NCI-H82 (cell line): Measurements from ENCODE around the gene KTN1.
A peak's percentile ranks its signal among the peaks of the same experiment; 100 is the strongest.

Experiments used
- DNase-seq: peaks from one replicate; lab custom pipeline; 2025; lab: John Stamatoyannopoulos, UW

The KTN1 gene

DNA sequence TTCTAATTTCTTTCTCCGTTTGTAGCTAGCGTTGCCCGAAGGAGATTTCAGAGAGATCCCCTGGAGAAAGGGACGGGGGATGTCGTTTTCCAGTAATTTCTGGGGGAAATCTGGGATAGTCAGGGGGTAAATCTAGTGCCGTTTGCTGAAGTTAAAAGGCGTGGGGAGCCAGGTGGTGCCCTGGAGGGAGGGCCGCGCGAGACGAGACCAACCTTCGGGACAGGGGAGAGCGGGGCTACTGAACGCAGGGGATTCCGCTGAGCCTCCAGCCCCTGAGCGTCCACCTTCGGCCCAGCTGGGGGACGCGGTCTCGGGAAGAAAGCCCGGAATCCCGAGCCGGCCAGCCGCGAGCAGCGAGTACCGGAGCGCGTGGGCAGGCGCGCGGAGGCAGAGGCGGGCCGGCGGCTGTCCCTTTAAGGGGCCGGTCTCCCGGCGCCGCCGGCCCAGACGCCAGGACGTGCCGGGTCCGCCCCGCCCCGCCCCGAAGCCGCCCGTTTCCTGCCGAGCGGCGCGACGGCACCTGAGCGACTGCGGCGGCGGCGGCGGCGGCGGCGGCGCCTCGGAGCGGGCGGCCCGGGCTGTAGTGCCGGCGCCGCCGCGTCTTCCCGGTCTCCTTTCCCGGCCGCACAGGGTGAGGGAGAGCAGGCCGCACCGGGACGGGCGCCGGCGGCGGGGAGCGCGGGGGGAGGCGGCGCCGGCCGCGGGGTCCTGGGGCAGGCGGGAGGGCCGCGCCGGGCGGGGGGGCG is at the start of gene KTN1:
KTN1 (plus strand) TSS at position 484 of the 746 bp plus-strand sequence. CDS start 31,842 bp downstream, outside the sequence.
- DNase-seq = peak; percentile 85

DNA sequence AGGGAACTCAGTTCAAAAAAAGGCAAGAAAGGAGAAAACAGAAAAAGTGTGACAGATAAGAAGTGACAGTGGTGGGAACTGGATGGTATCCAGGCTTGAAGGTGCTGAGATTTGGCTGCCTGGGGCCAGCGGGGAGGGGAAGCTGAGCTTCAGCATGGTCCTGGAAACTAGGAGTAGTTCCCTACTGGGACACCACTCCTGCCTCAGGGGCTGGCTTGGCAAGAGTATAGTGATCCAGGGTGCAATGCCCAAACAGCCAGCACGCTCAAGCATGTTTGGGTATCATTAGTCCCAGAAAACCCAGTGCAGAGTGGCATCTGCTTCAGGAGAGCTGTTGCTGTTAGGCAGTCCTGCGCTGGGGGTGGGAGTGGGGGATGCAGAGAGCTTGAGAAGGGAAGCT is 49.5 kb upstream of the KTN1 start:
- peak; percentile 3 for DNase-seq

GRCh38 chr14:55532645-55533344 is 47.2 kb upstream of the KTN1 start:
- peak; percentile 96 for DNase-seq

DNA sequence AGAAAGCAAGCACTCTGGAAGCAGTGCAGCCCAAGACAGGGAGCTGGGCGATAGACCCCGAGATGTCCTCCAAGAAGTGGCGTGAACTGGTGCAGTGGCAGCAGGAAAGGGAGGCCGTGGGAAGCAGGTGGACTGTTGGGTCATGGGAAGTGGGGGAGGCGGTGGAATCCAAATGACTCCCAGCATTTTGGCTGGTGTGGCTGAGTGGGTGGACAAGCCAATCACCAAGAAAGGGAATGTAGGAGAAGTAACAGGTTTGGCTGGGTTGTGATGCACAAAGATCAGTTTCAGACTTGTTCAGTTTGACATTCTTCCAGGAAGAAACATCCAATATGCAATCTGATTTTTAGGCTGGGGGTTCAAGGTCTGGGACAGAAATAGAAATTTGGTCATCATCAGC is 46.0 kb upstream of the KTN1 start:
- no peak for DNase-seq

DNA sequence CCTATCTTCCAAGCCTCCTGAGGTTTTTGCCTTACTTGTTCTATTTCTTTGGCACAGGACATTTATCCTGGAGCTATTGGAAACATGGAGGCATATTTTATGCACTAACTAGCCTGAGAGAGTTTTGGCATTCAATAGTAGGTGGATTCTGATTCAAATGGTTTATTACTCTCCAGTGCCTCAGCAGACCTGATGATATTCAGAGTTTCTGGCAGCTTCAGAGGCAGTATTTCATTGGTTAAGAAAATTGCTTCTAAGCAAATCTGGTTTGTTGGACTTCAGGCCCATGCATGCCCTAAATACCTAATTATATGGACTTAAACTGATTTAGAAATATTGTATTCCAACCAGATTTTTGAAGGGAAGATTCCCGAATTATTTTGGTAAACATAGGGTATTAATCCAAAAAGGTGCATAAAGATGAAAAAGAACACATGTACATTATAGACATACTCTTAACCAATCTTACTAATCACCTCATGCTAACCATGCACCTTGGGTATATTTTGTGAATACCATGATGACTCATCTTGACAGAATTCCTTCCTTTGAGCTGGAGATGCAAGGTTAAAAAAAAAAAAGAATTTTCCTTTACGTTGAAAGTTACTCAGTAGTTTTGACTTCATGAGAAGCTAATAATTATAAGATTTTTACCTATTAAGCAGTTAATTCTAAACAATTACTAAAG is 44.3 kb upstream of the KTN1 start:
- DNase-seq = no peak

- DNase-seq = no peak
These were observed 43.8 kb upstream of the KTN1 start for GRCh38 chr14:55536204-55536708.

- DNase-seq = no peak
These were observed 42.2 kb upstream of the KTN1 start for GRCh38 chr14:55537782-55538181.

- DNase-seq = peak; percentile 10
These were observed 40.0 kb upstream of the KTN1 start for GRCh38 chr14:55539975-55540374.

DNA sequence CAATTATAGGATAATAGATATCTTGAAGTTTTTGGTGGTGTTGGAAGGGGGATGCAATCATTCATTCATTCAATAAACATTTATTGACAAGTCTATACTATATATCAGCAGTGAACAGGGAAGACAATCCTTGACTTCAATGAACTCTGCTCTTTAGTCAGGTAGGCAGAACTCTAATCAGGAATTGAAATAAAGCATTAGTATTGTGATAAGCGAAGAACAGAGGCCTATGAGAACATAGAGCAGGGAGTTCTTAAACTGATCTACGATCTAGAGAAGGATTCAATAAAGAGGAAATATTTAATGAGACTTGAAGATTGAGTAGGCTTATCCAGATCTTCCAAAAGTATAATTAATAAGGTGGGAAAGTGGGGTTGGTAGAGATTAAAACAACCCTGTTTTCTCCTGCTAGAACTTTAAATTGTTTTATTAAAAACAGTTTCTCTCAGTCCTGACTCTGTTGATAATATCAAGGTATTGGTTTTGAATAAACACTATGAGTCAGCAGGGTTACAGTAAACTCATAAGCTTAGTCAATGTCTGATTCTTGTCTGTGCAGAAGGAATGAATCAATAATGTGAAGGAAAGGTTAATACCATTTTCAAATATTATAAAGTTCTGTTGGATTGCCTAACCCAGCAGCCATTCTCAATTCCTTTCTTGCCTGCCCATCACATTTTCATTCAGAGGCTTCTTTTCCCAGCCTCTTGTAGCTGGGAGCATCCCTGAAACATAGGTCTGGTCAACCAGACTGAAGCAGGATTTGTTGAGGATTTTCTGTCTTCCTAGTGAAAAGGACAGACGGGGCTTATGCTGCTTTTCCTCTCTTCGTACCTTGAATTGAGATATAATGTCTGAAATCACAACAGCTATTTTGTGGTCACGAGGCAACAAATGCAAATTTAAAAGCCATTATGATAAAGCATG is 38.9 kb upstream of the KTN1 start:
- DNase-seq = peak; percentile 3

DNA sequence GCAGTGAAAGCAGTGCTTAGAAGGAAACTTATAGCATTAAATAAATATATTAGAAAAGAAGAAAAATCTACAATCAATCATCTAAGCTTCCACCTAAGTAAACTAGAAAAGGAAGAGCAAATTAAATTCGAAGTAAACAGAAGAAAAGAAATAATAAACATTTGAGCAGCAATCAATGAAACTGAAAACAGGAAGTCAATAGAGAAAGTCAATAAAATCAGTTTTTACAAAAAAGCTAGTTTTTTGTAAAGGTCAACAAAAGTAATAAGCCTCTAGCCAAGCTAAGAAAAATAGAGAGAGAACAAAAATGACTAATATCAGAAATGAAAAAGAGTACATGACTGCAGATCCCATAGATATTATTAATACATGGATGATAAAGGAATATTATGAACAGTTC is 34.2 kb upstream of the KTN1 start:
- no peak for DNase-seq

DNA sequence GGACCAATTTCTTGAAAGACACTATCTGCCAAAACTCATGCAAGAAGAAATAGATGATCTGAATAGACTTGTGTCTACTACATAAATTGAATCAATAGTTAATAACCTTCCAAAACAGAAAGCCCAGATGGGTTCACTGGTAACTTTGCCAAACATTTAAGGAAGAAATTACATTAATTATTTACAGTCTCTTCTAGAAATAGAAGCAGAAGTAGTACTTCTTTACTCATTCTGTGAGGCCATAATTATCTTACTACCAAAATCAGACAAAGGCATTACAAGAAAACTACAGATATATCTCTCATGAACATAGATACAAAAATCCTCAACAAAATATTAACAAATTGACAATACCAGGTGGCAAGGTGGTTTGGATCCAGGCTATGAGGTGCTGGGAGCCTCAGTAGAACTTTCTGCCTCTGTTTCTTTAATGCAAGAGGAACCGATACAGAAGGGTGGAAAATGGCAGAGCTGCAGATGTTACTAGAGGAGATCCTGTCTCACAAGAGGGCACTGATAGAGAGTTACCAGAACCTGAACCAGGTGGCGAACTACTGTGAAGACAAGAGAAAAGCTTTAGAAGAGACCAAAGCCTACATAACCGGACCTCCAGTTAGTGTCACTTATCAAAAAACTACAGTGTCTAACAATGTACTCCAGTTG is 33.7 kb upstream of the KTN1 start:
- no peak for DNase-seq

DNA sequence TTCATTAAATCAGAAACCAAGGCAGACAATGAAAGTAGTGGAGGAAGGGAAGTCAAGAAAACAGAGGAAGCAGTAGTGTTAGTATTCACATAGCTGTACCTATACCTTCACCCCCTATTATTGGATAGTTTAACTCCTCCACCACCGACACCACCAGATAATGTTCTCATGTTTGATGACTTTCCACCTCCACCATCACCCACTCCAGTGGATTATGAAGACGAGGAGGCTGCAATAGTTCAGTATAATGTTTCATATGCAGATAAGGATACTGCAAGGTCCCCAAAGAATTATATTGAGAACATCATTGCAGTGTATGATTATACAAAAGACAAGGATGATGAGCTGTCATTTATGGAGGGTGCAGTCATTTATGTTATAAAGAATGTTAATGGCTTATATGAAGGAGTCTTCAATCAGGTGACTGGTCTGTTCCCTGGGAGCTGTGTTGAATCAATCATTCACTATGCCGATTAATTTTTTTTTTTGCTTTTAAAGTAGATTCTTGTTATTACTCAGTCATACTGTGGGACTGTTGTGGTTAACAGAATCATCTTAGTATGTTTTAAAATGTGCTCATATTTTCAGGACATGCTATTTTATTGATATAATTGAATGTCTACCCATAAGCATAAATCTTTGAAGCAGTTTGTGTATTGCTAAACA is 32.2 kb upstream of the KTN1 start:
- no peak for DNase-seq

DNA sequence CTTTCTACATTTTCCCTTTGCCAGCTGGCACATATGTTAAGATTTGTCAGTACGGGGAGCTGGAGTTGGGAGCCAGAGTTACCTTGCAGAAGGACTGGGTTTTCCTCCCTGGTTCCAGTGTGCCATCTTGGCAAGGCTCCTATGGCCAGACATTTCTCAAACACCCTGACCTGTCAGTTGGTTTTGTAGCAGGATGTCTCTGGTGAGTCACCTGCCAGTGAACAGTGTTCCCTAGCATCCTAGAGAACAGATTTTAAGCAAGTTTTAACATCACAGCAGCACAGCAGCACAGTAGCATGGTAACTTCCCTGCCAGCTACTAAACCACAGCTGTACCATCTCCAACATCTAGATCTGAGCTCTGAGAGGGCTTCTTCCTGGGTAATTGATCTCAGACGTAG is 26.2 kb upstream of the KTN1 start:
- no peak for DNase-seq

DNA sequence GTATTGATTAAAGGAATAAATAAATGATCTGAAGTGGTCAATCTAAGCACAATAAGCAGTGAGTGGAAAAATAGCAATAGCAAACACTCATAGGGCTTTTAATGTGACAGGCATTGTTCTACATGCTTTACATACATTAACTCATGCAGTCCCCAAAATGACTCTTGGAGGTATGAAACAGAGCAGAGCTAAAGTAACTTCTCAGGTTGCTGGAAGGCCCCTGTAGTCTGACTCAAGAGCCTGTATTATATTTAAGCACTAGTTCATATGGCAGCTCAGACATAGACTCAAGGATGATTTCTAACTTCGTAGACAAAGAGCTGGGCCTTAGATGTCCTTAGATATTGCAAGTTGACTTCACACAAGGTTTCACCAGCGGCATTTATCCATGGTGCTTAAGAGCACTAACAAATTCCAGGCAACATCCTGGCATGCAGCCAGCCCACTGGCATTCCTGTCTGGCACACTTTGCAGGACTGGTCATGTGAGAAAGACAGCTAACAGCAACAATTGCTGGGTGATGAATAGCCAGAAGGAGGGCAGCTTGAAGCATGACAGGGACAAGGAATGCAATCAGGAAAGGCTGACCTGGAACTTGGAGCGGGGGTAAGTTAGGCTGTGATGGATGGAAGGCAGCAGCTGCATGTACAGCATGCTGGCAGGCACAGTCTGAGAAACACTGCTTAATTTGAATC is 22.9 kb upstream of the KTN1 start:
- DNase-seq = peak; percentile 10

- DNase-seq = no peak
These were observed 17.9 kb upstream of the KTN1 start for GRCh38 chr14:55562135-55562534.

- DNase-seq = no peak
These were observed 11.4 kb upstream of the KTN1 start for GRCh38 chr14:55568618-55569017.

DNA sequence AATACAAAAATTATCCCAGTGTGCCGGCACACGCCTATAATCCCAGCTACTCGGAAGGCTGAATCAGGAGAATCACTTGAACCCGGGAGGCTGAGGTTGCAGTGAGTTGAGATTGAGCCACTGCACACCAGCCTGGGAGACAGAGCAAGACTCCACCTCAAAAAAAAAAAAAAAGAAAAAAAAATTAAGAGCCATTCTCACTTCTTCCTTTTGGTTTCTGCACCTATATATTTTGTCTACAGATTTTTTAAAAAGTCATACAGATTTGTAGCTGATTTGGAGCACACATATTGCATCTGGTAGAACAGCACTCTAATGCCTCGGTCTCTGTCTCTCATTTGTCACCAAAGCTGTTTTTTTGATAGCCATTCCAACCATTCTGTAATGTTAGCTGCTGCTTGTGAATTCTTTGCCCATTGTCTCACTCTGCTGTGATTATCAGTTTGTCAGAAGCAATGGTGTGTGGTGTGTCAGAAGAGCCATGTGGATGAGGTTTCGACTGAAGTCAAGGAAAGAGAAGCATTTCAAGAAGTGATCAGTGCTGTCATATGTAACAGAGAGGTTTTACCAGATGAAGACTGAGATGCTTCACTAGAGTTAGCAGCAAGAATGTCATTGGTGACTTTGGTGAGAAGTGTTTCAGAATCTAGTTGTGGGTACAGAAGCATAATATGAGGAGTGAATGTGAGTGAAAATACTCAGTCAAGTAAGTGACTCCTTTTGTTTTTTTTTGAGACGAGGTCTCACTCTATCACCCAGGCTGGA is 8.7 kb upstream of the KTN1 start:
- DNase-seq = no peak

DNA sequence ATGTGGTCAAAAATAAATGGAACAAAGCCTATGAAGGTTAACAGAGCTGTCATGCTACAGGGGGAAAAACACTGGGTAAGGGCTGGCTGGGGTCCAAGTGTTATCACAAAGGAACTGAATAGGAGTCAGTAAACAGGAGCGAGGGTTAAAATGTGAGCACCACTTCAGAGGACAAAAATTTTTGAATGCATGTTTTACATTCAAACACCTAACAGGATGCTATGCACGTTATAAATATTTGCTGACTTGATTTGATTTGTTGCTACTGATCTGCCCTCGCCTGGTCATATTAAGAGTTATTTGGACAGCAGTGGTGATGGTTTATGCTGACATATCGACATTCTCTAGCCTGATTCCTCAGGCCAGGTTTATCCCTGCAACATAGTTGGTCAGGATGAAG is 7.4 kb upstream of the KTN1 start:
- peak; percentile 7 for DNase-seq

- no peak for DNase-seq
These were observed 5.0 kb upstream of the KTN1 start for GRCh38 chr14:55574988-55575387.
